Measurements from ENCODE around the gene CHRDL1.

GRCh38 chrX:110755611-110756010, 40.0 kb downstream of the CHRDL1 start:
- TF ChIP-seq CTCF (IDR thresholded peaks at IDR 0.05) (no peak), POLR2A (IDR thresholded peaks at IDR 0.05) (no peak)

Data from thyroid gland (tissue), 4 donors.